Activated naive CD4-positive, alpha-beta T cell treated with anti-CD3 and anti-CD28 coated beads for 36 hours (primary cell): Measurements from ENCODE around the gene MC1R. TPM values are rescaled to one million over a fixed set of nuclear protein-coding genes. Genes with fewer than 3 reads are reported as not detected.

Experiments used
- CTCF ChIA-PET: fragments of 350-600 bp; sonication (Branson Sonifier 250); formaldehyde crosslinking; loops from one replicate; lab custom pipeline; 2021; ENCODE audit warnings: antibody characterized with exemption; lab: Charles Lee
- DNase-seq: peaks from one replicate; pipeline ENCODE4 v3.0.0-alpha.2; 2020
- H3K27ac Mint-ChIP-seq: one replicate; pipeline ENCODE4 v1.8.0; 2021; ENCODE audit warnings: mild to moderate bottlenecking, mixed read lengths
- H3K27me3 Mint-ChIP-seq: one replicate; pipeline ENCODE4 v1.8.0; 2021; ENCODE audit warnings: low read depth, mixed read lengths
- H3K36me3 Mint-ChIP-seq: one replicate; pipeline ENCODE4 v1.8.0; 2021; ENCODE audit warnings: low read depth, mixed read lengths
- H3K4me1 Mint-ChIP-seq: one replicate; pipeline ENCODE4 v1.8.0; 2021; ENCODE audit warnings: low read depth, mixed read lengths
- H3K4me3 Mint-ChIP-seq: one replicate; pipeline ENCODE4 v1.8.0; 2021; ENCODE audit warnings: mild to moderate bottlenecking, moderate library complexity, mixed read lengths
- H3K9me3 Mint-ChIP-seq: one replicate; pipeline ENCODE4 v1.8.0; 2021; ENCODE audit warnings: mixed read lengths
- intact Hi-C: fragments of 100-400 bp; cut with micrococcal nuclease; formaldehyde crosslinking; loops from one replicate; pipeline ENCODE4 v1.15.1; 2023
- total RNA-seq, 2 experiments: library from RNA; stranded (reverse); gene quantifications; one replicate each; pipeline ENCODE4 v1.2.3, GENCODE V29; 2021

The MC1R gene
- total RNA-seq, 2 experiments from 2014 or later, result 0.45 to 0.49 TPM

DNA sequence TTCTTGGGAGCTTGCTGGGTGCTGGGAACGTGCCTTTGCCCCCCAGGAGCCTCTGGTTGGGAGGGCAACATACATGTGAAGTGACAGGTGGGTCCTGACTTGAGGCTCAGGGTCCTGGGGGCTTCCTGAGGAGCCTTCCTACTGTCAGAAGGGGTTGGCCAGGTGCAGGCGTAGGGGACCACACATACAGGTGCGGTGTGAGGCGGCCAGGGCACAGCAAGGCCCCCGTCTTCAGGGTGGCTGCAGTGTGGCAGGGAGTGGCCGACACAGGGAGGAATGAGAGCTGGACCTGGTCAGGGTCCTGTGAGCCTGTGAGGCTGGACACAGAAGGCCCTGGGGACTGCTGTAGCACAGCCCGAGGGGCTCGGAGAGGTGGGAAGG, 34.6 kb upstream of the MC1R start:
- intact Hi-C loops, result no loop called here
- peaks cover 31% of the 10 kb centered on the region for H3K36me3 Mint-ChIP-seq
- H3K9me3 Mint-ChIP-seq, result no peaks in the 10 kb centered on the region
- CTCF ChIA-PET, result no interaction called here
- no peak overlapping the region for H3K27ac Mint-ChIP-seq
- no peak overlapping the region for H3K4me3 Mint-ChIP-seq
- H3K4me1 Mint-ChIP-seq, result peaks cover 2% of the 10 kb centered on the region
- no peaks in the 10 kb centered on the region for H3K27me3 Mint-ChIP-seq
- no peak for DNase-seq

GRCh38 chr16:89887243-89887642, 31.4 kb upstream of the MC1R start:
- intact Hi-C loops, result no loop called here
- peaks cover 39% of the 10 kb centered on the region for H3K36me3 Mint-ChIP-seq

GRCh38 chr16:89890200-89890599, 28.5 kb upstream of the MC1R start:
- Mint-ChIP-seq H3K36me3 (peaks cover 28% of the 10 kb centered on the region), H3K9me3 (no peaks in the 10 kb centered on the region)

More at GRCh38 chr16:89887243-89887642, 31.4 kb upstream of the MC1R start:
- Mint-ChIP-seq H3K4me1 (peaks cover 6% of the 10 kb centered on the region), H3K9me3 (no peaks in the 10 kb centered on the region), H3K4me3 (no peak overlapping the region), H3K27ac (no peak overlapping the region), H3K27me3 (no peaks in the 10 kb centered on the region)
- DNase-seq, result no peak
- CTCF ChIA-PET, result interaction anchor here (0.7 kb wide), 1 partner anchor 32 kb away, joined by 3 read pairs; no protein-coding TSS in a partner anchor

DNA sequence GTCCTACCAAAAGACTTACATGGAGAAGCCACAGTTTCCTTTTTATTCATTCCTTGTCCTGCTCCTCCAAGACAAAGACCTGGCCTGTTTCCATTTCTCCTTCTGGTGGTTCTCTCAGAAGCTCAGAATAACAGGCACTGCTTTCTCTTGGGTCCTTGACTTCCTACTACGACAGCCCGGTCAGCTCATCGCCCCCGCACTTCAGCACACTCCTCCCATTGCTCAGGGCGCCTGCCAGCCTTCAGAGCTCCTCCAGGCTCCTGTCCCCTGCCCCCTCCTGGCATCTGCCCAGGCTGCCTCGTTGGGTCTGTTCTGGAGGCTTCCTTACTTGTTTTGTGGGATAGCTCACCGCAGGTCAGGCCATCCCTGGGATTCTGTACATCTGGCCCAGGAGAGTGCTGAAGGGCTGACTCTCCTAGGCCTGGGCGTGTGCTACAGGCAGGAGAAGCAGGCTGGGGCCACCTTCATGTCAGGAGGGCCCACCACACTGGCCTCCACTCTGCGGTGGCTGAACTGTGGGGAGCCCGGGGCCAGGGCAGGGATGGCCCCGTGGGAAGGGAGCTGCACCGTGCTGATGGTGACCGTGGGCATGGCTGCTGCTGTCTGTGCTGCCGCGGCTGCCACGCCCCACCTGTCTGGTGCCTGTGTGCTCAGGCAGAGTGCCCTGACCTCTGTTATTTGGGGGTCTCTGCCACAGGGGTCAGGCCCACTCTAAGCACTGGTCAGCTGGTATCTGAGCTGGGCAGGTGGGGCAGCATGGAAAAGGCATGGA, 27.6 kb upstream of the MC1R start:
- H3K36me3 Mint-ChIP-seq, result peaks cover 28% of the 10 kb centered on the region
- intact Hi-C loops, result no loop called here

More at GRCh38 chr16:89890200-89890599, 28.5 kb upstream of the MC1R start:
- Mint-ChIP-seq H3K27ac (no peak overlapping the region), H3K4me1 (peaks cover 6% of the 10 kb centered on the region), H3K27me3 (no peaks in the 10 kb centered on the region), H3K4me3 (no peak overlapping the region)
- intact Hi-C loops, result no loop called here
- DNase-seq, result peak; percentile 39
- CTCF ChIA-PET, result interaction anchor here (1.1 kb wide), 1 partner anchor 20 kb away, joined by 4 read pairs; no protein-coding TSS in a partner anchor

GRCh38 chr16:89892055-89892630, 26.5 kb upstream of the MC1R start:
- H3K4me1 Mint-ChIP-seq, result peaks cover 6% of the 10 kb centered on the region
- peaks cover 26% of the 10 kb centered on the region for H3K36me3 Mint-ChIP-seq
- H3K9me3 Mint-ChIP-seq, result no peaks in the 10 kb centered on the region
- intact Hi-C loops, result no loop called here
- H3K27ac Mint-ChIP-seq, result no peak overlapping the region
- H3K27me3 Mint-ChIP-seq, result no peaks in the 10 kb centered on the region
- H3K4me3 Mint-ChIP-seq, result no peak overlapping the region
- no peak for DNase-seq
- CTCF ChIA-PET, result no interaction called here

More for the DNA sequence above, 27.6 kb upstream of the MC1R start:
- Mint-ChIP-seq H3K9me3 (no peaks in the 10 kb centered on the region), H3K4me3 (no peak overlapping the region), H3K27ac (no peak overlapping the region), H3K27me3 (no peaks in the 10 kb centered on the region), H3K4me1 (peaks cover 6% of the 10 kb centered on the region)
- CTCF ChIA-PET, result interaction anchor here (1.1 kb wide), 1 partner anchor 19 kb away, joined by 4 read pairs; no protein-coding TSS in a partner anchor
- DNase-seq, result no peak

DNA sequence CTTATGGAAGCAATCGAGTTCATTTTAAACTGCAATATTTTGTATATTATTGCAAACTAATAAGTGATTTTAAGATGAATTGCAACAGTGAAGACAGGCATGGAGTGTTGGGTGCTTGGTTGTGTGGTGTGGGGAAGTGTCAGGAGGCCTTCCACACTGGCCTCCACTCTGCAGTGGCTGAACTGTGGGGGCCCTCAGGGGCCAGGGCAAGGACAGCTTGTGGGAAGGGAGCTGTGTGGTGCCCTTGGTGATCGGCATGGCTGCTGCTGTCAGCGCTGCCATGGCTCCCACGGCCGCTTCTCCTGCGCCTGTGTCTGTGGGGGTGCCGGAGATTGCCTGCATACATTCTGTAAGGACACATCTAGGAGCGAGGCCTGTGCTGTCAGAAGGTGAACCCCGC, 26.0 kb upstream of the MC1R start:
- H3K4me1 Mint-ChIP-seq, result peaks cover 6% of the 10 kb centered on the region
- CTCF ChIA-PET, result interaction anchor here (1.8 kb wide), 1 partner anchor 17 kb away, joined by 7 read pairs; no protein-coding TSS in a partner anchor
- H3K27ac Mint-ChIP-seq, result no peak overlapping the region
- no peak for DNase-seq
- H3K4me3 Mint-ChIP-seq, result no peak overlapping the region
- H3K27me3 Mint-ChIP-seq, result no peaks in the 10 kb centered on the region
- no peaks in the 10 kb centered on the region for H3K9me3 Mint-ChIP-seq
- intact Hi-C loops, result no loop called here
- H3K36me3 Mint-ChIP-seq, result peaks cover 22% of the 10 kb centered on the region

GRCh38 chr16:89893642-89894548, 24.8 kb upstream of the MC1R start:
- H3K36me3 Mint-ChIP-seq, result peaks cover 21% of the 10 kb centered on the region
- peaks cover 6% of the 10 kb centered on the region for H3K4me1 Mint-ChIP-seq
- intact Hi-C loops, result no loop called here
- H3K27me3 Mint-ChIP-seq, result no peaks in the 10 kb centered on the region
- no peaks in the 10 kb centered on the region for H3K9me3 Mint-ChIP-seq
- no peak for DNase-seq
- H3K27ac Mint-ChIP-seq, result no peak overlapping the region
- no peak overlapping the region for H3K4me3 Mint-ChIP-seq
- CTCF ChIA-PET, result interaction anchor here (0.9 to 1.8 kb wide), 2 partner anchors 16 to 18 kb away, joined by 3 to 7 read pairs; no protein-coding TSS in a partner anchor

- Mint-ChIP-seq H3K27me3 (no peaks in the 10 kb centered on the region), H3K4me1 (peaks cover 3% of the 10 kb centered on the region), H3K36me3 (peaks cover 17% of the 10 kb centered on the region), H3K27ac (no peak overlapping the region), H3K9me3 (no peaks in the 10 kb centered on the region), H3K4me3 (no peak overlapping the region)
- CTCF ChIA-PET, result no interaction called here
- no peak for DNase-seq
- intact Hi-C loops, result no loop called here
These were observed 23.0 kb upstream of the MC1R start for GRCh38 chr16:89895482-89896250.

- no peak for DNase-seq
- H3K36me3 Mint-ChIP-seq, result peaks cover 14% of the 10 kb centered on the region
- H3K27ac Mint-ChIP-seq, result no peak overlapping the region
- intact Hi-C loops, result no loop called here
- H3K27me3 Mint-ChIP-seq, result no peaks in the 10 kb centered on the region
- peaks cover 3% of the 10 kb centered on the region for H3K4me1 Mint-ChIP-seq
- no peak overlapping the region for H3K4me3 Mint-ChIP-seq
- CTCF ChIA-PET, result no interaction called here
- no peaks in the 10 kb centered on the region for H3K9me3 Mint-ChIP-seq
These were observed 21.5 kb upstream of the MC1R start for GRCh38 chr16:89897204-89897603.

DNA sequence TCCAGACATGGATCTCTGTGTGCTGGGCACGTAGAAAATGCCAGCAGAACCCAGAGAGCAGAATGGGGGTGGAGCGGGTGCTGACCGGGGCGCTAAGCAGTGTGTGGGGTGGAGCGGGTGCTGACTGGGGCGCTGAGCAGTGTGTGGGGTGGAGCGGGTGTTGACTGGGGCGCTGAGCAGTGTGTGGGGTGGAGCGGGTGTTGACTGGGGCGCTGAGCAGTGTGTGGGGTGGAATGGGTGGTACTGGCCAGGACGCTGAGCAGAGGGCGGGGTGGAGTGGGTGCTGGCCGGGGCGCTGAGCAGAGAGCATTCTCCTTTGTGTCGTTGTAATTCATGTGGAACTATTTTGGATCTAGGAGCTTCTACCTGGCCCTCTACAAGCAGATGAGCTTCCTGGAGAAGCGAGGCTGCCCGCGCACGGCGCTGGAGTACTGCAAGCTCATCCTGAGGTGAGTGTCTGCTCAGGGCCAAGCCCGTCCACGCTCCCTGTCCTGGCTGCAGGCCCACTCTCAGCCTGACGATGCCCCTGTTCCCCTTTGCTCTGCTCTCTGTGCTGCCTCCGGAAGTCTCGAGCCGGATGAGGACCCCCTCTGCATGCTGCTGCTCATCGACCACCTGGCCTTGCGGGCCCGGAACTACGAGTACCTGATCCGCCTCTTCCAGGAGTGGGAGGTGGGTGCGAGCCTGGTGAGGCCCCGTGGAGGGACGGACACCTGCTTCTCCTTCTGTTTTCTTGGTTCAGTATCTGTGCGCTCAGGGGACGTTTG, 20.3 kb upstream of the MC1R start:
- H3K9me3 Mint-ChIP-seq, result no peaks in the 10 kb centered on the region
- peaks cover 14% of the 10 kb centered on the region for H3K36me3 Mint-ChIP-seq
- intact Hi-C loops, result no loop called here
- H3K4me1 Mint-ChIP-seq, result peaks cover 3% of the 10 kb centered on the region
- H3K27ac Mint-ChIP-seq, result no peak overlapping the region
- DNase-seq, result no peak
- no peak overlapping the region for H3K4me3 Mint-ChIP-seq
- no peaks in the 10 kb centered on the region for H3K27me3 Mint-ChIP-seq
- CTCF ChIA-PET, result interaction anchor here (1.0 kb wide), 1 partner anchor 12 kb away, joined by 4 read pairs; no protein-coding TSS in a partner anchor

- Mint-ChIP-seq H3K27me3 (no peaks in the 10 kb centered on the region), H3K4me1 (peaks cover 3% of the 10 kb centered on the region), H3K4me3 (no peak overlapping the region), H3K36me3 (peaks cover 14% of the 10 kb centered on the region), H3K27ac (no peak overlapping the region), H3K9me3 (no peaks in the 10 kb centered on the region)
- no peak for DNase-seq
- intact Hi-C loops, result no loop called here
- CTCF ChIA-PET, result no interaction called here
These were observed 18.7 kb upstream of the MC1R start for GRCh38 chr16:89899879-89900481.
